B cell (primary cell): ENCODE measurements around the gene SASH1. TPM values are rescaled to one million over a fixed set of nuclear protein-coding genes. Genes with fewer than 3 reads are reported as not detected.

Source experiments
- ATAC-seq: fragments of 200-7000 bp; cut with Tn5 transposase; one replicate; pipeline ENCODE4 v1.10.0; 2021; ENCODE audit warnings: low read depth, mild to moderate bottlenecking, moderate number of reproducible peaks, moderate library complexity
- CTCF ChIA-PET: fragments of 350-600 bp; sonication (Branson Sonifier 250); formaldehyde crosslinking; loops from one replicate; lab custom pipeline; 2021; ENCODE audit warnings: antibody characterized with exemption, inconsistent platforms; lab: Charles Lee
- POLR2A ChIA-PET: fragments of 350-600 bp; sonication (Branson Sonifier 250); formaldehyde crosslinking; loops from one replicate; lab custom pipeline; 2021; ENCODE audit warnings: antibody characterized with exemption; lab: Charles Lee
- DNase-seq: peaks from one replicate; pipeline ENCODE4 v3.0.0; 2013
- H2AFZ ChIP-seq: 2 replicates; pipeline ENCODE4 v1.6.1; 2012; ENCODE audit warnings: mild to moderate bottlenecking, low read depth, low read length; ENCODE audit not compliant: insufficient read depth, poor library complexity, severe bottlenecking
- H3K27ac ChIP-seq, 2 donors: 1 replicate in 1 of 2; 2 replicates in 1 of 2; pipeline ENCODE4 v1.5.1; 2012 to 2013; ENCODE audit warnings: low read length in 2 of 2, mild to moderate bottlenecking in 2 of 2, moderate library complexity in 1 of 2
- H3K27me3 ChIP-seq, 4 experiments: fragments of 200-600 bp in 1 of 4; sonication (generic) in 1 of 4; replicated peaks in 1 of 4; 1 replicate in 2 of 4; 2 replicates in 2 of 4; pipeline versions ENCODE4 v1.6.1 to v1.7.0; 2013 to 2016; ENCODE audit warnings: low read length in 3 of 4, mild to moderate bottlenecking in 2 of 4, mixed read lengths in 1 of 4, moderate library complexity in 1 of 4; ENCODE audit not compliant: insufficient read depth in 4 of 4, control insufficient read depth in 3 of 4; ENCODE audit errors: control extremely low read depth in 1 of 4
- H3K36me3 ChIP-seq, 2 experiments: replicated peaks in 1 of 2; 1 replicate in 1 of 2; 2 replicates in 1 of 2; pipeline versions ENCODE4 v1.6.1 to v1.7.1; 2013; ENCODE audit warnings: low read length in 1 of 2; ENCODE audit not compliant: insufficient read depth in 2 of 2, control insufficient read depth in 1 of 2; ENCODE audit errors: control extremely low read depth in 1 of 2, extremely low read depth in 1 of 2
- H3K4me1 ChIP-seq, 2 donors: fragments of 200-600 bp in 1 of 2; sonication (generic) in 1 of 2; 1 replicate in 1 of 2; 2 replicates in 1 of 2; pipeline versions ENCODE4 v1.5.1 to v1.6.1; 2013 to 2017; ENCODE audit warnings: low read length in 2 of 2; ENCODE audit not compliant: control insufficient read depth in 2 of 2, insufficient read depth in 2 of 2
- H3K4me2 ChIP-seq: replicated peaks from 2 replicates; pipeline ENCODE3; 2012; ENCODE audit warnings: mild to moderate bottlenecking, low read depth, low read length; ENCODE audit not compliant: poor library complexity, severe bottlenecking
- H3K4me3 ChIP-seq, 5 experiments: fragments of 200-600 bp in 1 of 5; sonication (generic) in 1 of 5; 1 replicate in 3 of 5; 2 replicates in 2 of 5; pipeline versions ENCODE4 v1.5.1 to v1.7.0; 2011 to 2016; ENCODE audit warnings: low read length in 4 of 5, mild to moderate bottlenecking in 4 of 5, low read depth in 2 of 5, control low read depth in 1 of 5, moderate library complexity in 1 of 5; ENCODE audit not compliant: insufficient read depth in 1 of 5; ENCODE audit errors: control extremely low read depth in 1 of 5, extremely low read depth in 1 of 5
- H3K79me2 ChIP-seq: fragments of 200-600 bp; sonication (generic); one replicate; pipeline ENCODE4 v1.6.0; 2016; ENCODE audit warnings: low read length; ENCODE audit not compliant: control insufficient read depth, insufficient read depth
- H3K9ac ChIP-seq: fragments of 200-600 bp; sonication (generic); 2 replicates; pipeline ENCODE4 v1.6.1; 2017; ENCODE audit warnings: mild to moderate bottlenecking, low read length, moderate library complexity
- H3K9me3 ChIP-seq, 3 donors: one replicate each; pipeline versions ENCODE4 v1.6.1 to v1.7.1; 2013; ENCODE audit warnings: low read length in 2 of 3; ENCODE audit not compliant: control insufficient read depth in 2 of 3, insufficient read depth in 1 of 3; ENCODE audit errors: control extremely low read depth in 1 of 3
- H4K20me1 ChIP-seq: 2 replicates; pipeline ENCODE4 v1.6.0; 2012; ENCODE audit warnings: mild to moderate bottlenecking, low read length; ENCODE audit not compliant: insufficient read depth, control insufficient read depth, poor library complexity, severe bottlenecking
- H3K27ac Mint-ChIP-seq: one replicate; pipeline ENCODE4 v1.8.0; 2021; ENCODE audit warnings: mixed read lengths
- H3K27me3 Mint-ChIP-seq: one replicate; pipeline ENCODE4 v1.8.0; 2021; ENCODE audit warnings: mixed read lengths
- H3K4me1 Mint-ChIP-seq: one replicate; pipeline ENCODE4 v1.8.0; 2021; ENCODE audit warnings: mixed read lengths
- H3K4me3 Mint-ChIP-seq: one replicate; pipeline ENCODE4 v1.8.0; 2021; ENCODE audit warnings: mixed read lengths
- H3K9me3 Mint-ChIP-seq: one replicate; pipeline ENCODE4 v1.8.0; 2022; ENCODE audit warnings: mixed read lengths; ENCODE audit not compliant: insufficient read depth
- EZH2 ChIP-seq: IDR thresholded peaks from 2 replicates; pipeline ENCODE4 v1.6.1; 2012; ENCODE audit warnings: borderline replicate concordance, low read depth, mild to moderate bottlenecking, moderate library complexity, low read length; ENCODE audit not compliant: insufficient read depth, poor library complexity, severe bottlenecking
- WGBS: methylation state at CpG from one replicate; pipeline ENCODE4 v1.1.5; 2013; ENCODE audit warnings: missing lambda C conversion rate; ENCODE audit not compliant: insufficient coverage; 5-methylcytosine and 5-hydroxymethylcytosine counted together
- intact Hi-C: fragments of 100-400 bp; cut with micrococcal nuclease; formaldehyde crosslinking; loops from one replicate; pipeline ENCODE4 v1.10.0; 2022
- polyA plus RNA-seq: library from polyadenylated mRNA; depleted of rRNA; stranded (reverse); fragments of >200 nt; gene quantifications from 2 replicates; pipeline ENCODE4 v1.2.3, GENCODE V29; 2012
- total RNA-seq, 2 donors: library from RNA; stranded (reverse); fragments of 120-200 nt in 1 of 2; gene quantifications; 1 replicate in 1 of 2; 2 replicates in 1 of 2; pipeline versions ENCODE4 v1.2.3 to v1.2.4, GENCODE V29; 2013 to 2022
- TF ChIP-seq, protein P1 (sequence below): fragments of 200-600 bp; IDR thresholded peaks from one replicate; pipeline ENCODE4 v1.8.0; 2022; ENCODE audit warnings: antibody characterized with exemption, mild to moderate bottlenecking

SASH1 gene
- total and polyA plus RNA-seq, 2 donors (not counting 1 experiment from before 2014, with no cell fraction given), result 0.01 to 0.07 TPM

DNA sequence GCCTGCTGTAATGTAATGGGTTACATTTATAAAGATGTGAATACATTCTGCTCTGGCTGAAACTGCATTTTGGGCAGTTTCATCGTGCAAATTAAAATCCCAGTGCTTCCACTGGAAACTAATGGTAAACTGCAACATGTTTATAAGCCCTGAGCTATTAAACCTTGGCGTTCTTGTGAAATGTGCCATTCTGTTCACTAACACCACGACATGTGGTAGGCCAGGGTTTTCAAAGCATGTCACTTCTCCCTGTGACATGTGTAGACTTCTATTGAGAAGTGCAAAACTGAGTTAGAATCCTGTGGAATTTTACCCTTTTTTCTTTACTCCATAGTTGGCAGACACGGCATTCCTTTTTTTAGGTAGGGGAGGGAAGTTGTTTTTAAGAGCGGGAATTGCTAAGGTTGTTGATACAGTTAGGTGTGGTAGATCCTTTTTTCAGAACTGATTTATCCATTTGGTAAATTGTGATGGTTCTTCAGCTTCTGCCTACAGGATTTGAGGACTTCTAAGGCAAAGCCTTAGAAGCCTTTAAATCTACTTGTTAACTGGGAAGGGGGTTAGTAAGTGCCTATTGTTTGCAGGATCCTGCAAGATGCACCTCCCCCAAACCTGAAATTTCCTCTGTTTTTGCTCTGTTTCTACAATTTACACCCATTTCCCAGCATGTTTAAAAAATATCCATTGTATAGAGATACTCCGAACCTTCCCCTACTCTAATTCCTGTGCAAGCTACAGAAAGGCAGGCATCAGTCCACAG is 4.2 kb downstream of the SASH1 start:
- no peak for TF ChIP-seq EZH2
- TF ChIP-seq, protein P1, sequence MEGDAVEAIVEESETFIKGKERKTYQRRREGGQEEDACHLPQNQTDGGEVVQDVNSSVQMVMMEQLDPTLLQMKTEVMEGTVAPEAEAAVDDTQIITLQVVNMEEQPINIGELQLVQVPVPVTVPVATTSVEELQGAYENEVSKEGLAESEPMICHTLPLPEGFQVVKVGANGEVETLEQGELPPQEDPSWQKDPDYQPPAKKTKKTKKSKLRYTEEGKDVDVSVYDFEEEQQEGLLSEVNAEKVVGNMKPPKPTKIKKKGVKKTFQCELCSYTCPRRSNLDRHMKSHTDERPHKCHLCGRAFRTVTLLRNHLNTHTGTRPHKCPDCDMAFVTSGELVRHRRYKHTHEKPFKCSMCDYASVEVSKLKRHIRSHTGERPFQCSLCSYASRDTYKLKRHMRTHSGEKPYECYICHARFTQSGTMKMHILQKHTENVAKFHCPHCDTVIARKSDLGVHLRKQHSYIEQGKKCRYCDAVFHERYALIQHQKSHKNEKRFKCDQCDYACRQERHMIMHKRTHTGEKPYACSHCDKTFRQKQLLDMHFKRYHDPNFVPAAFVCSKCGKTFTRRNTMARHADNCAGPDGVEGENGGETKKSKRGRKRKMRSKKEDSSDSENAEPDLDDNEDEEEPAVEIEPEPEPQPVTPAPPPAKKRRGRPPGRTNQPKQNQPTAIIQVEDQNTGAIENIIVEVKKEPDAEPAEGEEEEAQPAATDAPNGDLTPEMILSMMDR, result no peak
- Histone ChIP-seq H3K4me1 (peaks cover 6 to 9% of the 10 kb centered on the region in 2 donors), H3K9me3 (peaks cover 0 to 4% (median 0%) of the 10 kb centered on the region in 3 donors), H3K36me3 (no peaks in the 10 kb centered on the region), H3K9ac (no peak overlapping the region), H2AFZ (no peak overlapping the region), H3K27me3 (peaks cover 0 to 28% (median 14%) of the 10 kb centered on the region in 4 experiments), H3K79me2 (no peaks in the 10 kb centered on the region), H3K4me2 (no peak overlapping the region), H4K20me1 (no peaks in the 10 kb centered on the region), H3K4me3 (no peak overlapping the region), H3K27ac (no peak overlapping the region)
- 72% methylated on average over 5 of the region's 6 CpGs for WGBS
- no peaks in the 10 kb centered on the region for H3K9me3 Mint-ChIP-seq
- peaks cover 10% of the 10 kb centered on the region for H3K4me1 Mint-ChIP-seq
- DNase-seq (no peak), ATAC-seq (no peak)
- H3K27ac Mint-ChIP-seq, result no peak overlapping the region
- H3K4me3 Mint-ChIP-seq, result no peak overlapping the region
- POLR2A ChIA-PET, result no interaction called here
- H3K27me3 Mint-ChIP-seq, result peaks cover 53% of the 10 kb centered on the region
- CTCF ChIA-PET, result no interaction called here
- intact Hi-C loops, result no loop called here

- Histone ChIP-seq H3K4me2 (no peak overlapping the region), H3K36me3 (no peaks in the 10 kb centered on the region), H3K9ac (no peak overlapping the region), H3K27ac (no peak overlapping the region), H3K27me3 (peaks cover 0 to 22% (median 11%) of the 10 kb centered on the region in 4 experiments), H3K79me2 (no peaks in the 10 kb centered on the region), H3K4me1 (peaks cover under 1 to 3% of the 10 kb centered on the region in 2 donors), H3K4me3 (no peak overlapping the region), H4K20me1 (no peaks in the 10 kb centered on the region), H2AFZ (no peak overlapping the region), H3K9me3 (peaks cover 0 to 4% (median 0%) of the 10 kb centered on the region in 3 donors)
- Mint-ChIP-seq H3K27me3 (peaks cover 46% of the 10 kb centered on the region), H3K9me3 (no peaks in the 10 kb centered on the region), H3K4me1 (peaks cover 3% of the 10 kb centered on the region), H3K27ac (no peak overlapping the region), H3K4me3 (no peak overlapping the region)
- ATAC-seq (no peak), DNase-seq (no peak)
- POLR2A ChIA-PET, result no interaction called here
- CTCF ChIA-PET, result no interaction called here
- TF ChIP-seq, protein P1, result no peak
- TF ChIP-seq EZH2, result no peak
- WGBS, result no CpG with 5 or more reads among the region's 4 CpGs
- intact Hi-C loops, result no loop called here
Measured at GRCh38 chr6:148347441-148348054, 4.9 kb downstream of the SASH1 start.
